OCI-LY3 (cell line): ENCODE results near the gene OR10W1.

ENCODE experiments used
- H2AFZ ChIP-seq: fragments of 200-600, 300-600 bp; shearing (Covaris generic); 2 replicates; pipeline ENCODE4 v1.6.0; 2014; ENCODE audit warnings: antibody characterized with exemption, low read depth, low read length
- H3K27ac ChIP-seq: fragments of 200-600, 300-600 bp; sonication (generic); 2 replicates; pipeline ENCODE4 v1.5.1; 2014; ENCODE audit warnings: mild to moderate bottlenecking, low read length, moderate library complexity, mixed read lengths
- H3K27me3 ChIP-seq: fragments of 200-600, 300-600 bp; sonication (generic); 2 replicates; pipeline ENCODE4 v1.6.1; 2014; ENCODE audit warnings: low read depth, low read length, mixed read lengths
- H3K36me3 ChIP-seq: fragments of 200-600, 300-600 bp; sonication (generic); replicated peaks from 2 replicates; pipeline ENCODE3; 2014; ENCODE audit warnings: low read depth, low read length, mixed read lengths
- H3K4me1 ChIP-seq: fragments of 300-600, 200-600 bp; sonication (generic); 2 replicates; pipeline ENCODE4 v1.6.1; 2014; ENCODE audit warnings: low read length, mixed read lengths
- H3K4me2 ChIP-seq: fragments of 200-600, 300-600 bp; sonication (generic); 2 replicates; pipeline ENCODE4 v1.6.1; 2014; ENCODE audit warnings: low read length, mixed read lengths
- H3K4me3 ChIP-seq: fragments of 300-600, 200-600 bp; sonication (generic); 2 replicates; pipeline ENCODE4 v1.5.1; 2014; ENCODE audit warnings: antibody characterized with exemption, mild to moderate bottlenecking, low read length, moderate library complexity
- H3K79me2 ChIP-seq: fragments of 300-600, 200-600 bp; shearing (Covaris generic); 2 replicates; pipeline ENCODE4 v1.6.1; 2014; ENCODE audit warnings: mild to moderate bottlenecking, low read length, mixed read lengths
- H3K9ac ChIP-seq: fragments of 300-600, 200-600 bp; shearing (Covaris generic); 2 replicates; pipeline ENCODE4 v1.6.0; 2014; ENCODE audit warnings: mild to moderate bottlenecking, low read length, moderate library complexity
- H3K9me3 ChIP-seq: fragments of 200-600, 300-600 bp; shearing (Covaris generic); 2 replicates; pipeline ENCODE4 v1.6.1; 2014; ENCODE audit warnings: low read length, mixed read lengths; ENCODE audit not compliant: insufficient read depth
- H4K20me1 ChIP-seq: fragments of 200-600, 300-600 bp; sonication (generic); 2 replicates; pipeline ENCODE4 v1.6.1; 2016; ENCODE audit warnings: low read length, mixed read lengths; ENCODE audit not compliant: insufficient read depth
- CTCF ChIP-seq: fragments of 200-600, 300-600 bp; sonication (generic); IDR thresholded peaks from 2 replicates; pipeline ENCODE4 v1.5.1; 2014; ENCODE audit warnings: antibody characterized with exemption, low read length, low read depth
- EZH2phosphoT487 ChIP-seq: fragments of 200-600 bp; shearing (Covaris generic); IDR thresholded peaks from 2 replicates; pipeline ENCODE4 v1.6.1; 2018; ENCODE audit warnings: antibody characterized with exemption, mixed run types, low read depth

OR10W1 gene

GRCh38 chr11:58289266-58289665 lies 21.2 kb upstream of the OR10W1 start:
- no peak overlapping the region for H2AFZ ChIP-seq
- TF ChIP-seq CTCF, result no peak
- H3K27ac ChIP-seq, result no peak overlapping the region
- H4K20me1 ChIP-seq, result no peaks in the 10 kb centered on the region
- no peaks in the 10 kb centered on the region for H3K79me2 ChIP-seq
- no peak overlapping the region for H3K4me3 ChIP-seq
- H3K36me3 ChIP-seq, result no peaks in the 10 kb centered on the region
- no peak overlapping the region for H3K4me2 ChIP-seq
- no peaks in the 10 kb centered on the region for H3K4me1 ChIP-seq
- H3K9ac ChIP-seq, result no peak overlapping the region
- H3K9me3 ChIP-seq, result no peaks in the 10 kb centered on the region
- H3K27me3 ChIP-seq, result 0 out of 2 replicates have a peak, but pooled peaks cover 7% of the 10 kb centered on the region

- Histone ChIP-seq H4K20me1 (no peaks in the 10 kb centered on the region), H3K4me3 (no peak overlapping the region), H3K27ac (no peak overlapping the region), H3K36me3 (no peaks in the 10 kb centered on the region), H3K4me1 (no peaks in the 10 kb centered on the region), H3K4me2 (no peak overlapping the region), H3K9me3 (no peaks in the 10 kb centered on the region), H2AFZ (no peak overlapping the region), H3K9ac (no peak overlapping the region), H3K79me2 (no peaks in the 10 kb centered on the region), H3K27me3 (0 out of 2 replicates have a peak, but pooled peaks cover 7% of the 10 kb centered on the region)
- TF ChIP-seq CTCF (peak; percentile 75), EZH2phosphoT487 (no peak)
Observed at GRCh38 chr11:58286249-58286648, 18.2 kb upstream of the OR10W1 start.

- TF ChIP-seq EZH2phosphoT487 (no peak), CTCF (no peak)
- Histone ChIP-seq H3K9me3 (no peaks in the 10 kb centered on the region), H3K27me3 (0 out of 2 replicates have a peak, but pooled peaks cover 7% of the 10 kb centered on the region), H3K4me1 (no peaks in the 10 kb centered on the region), H3K4me3 (no peak overlapping the region), H2AFZ (no peak overlapping the region), H3K79me2 (no peaks in the 10 kb centered on the region), H3K4me2 (no peak overlapping the region), H3K36me3 (no peaks in the 10 kb centered on the region), H4K20me1 (no peaks in the 10 kb centered on the region), H3K9ac (no peak overlapping the region), H3K27ac (no peak overlapping the region)
Observed at GRCh38 chr11:58285483-58286040, 17.5 kb upstream of the OR10W1 start.

- H4K20me1 ChIP-seq, result no peaks in the 10 kb centered on the region
Observed at GRCh38 chr11:58276151-58276550, 8.1 kb upstream of the OR10W1 start.

More at GRCh38 chr11:58276151-58276550, 8.1 kb upstream of the OR10W1 start:
- no peaks in the 10 kb centered on the region for H3K36me3 ChIP-seq
- no peak overlapping the region for H3K9ac ChIP-seq
- H3K79me2 ChIP-seq, result no peaks in the 10 kb centered on the region
- TF ChIP-seq EZH2phosphoT487 (no peak), CTCF (no peak)
- no peaks in the 10 kb centered on the region for H3K4me1 ChIP-seq
- H3K9me3 ChIP-seq, result no peaks in the 10 kb centered on the region
- no peaks in the 10 kb centered on the region for H3K27me3 ChIP-seq
- no peak overlapping the region for H2AFZ ChIP-seq
- no peak overlapping the region for H3K4me2 ChIP-seq
- no peak overlapping the region for H3K27ac ChIP-seq
- no peak overlapping the region for H3K4me3 ChIP-seq
